CD14-positive monocyte (primary cell): Measurements from ENCODE around the gene URM1. TPM values are rescaled to one million over a fixed set of nuclear protein-coding genes. Genes with fewer than 3 reads are reported as not detected.

Experiments used
- DNase-seq, 3 donors: peaks; one replicate each; pipeline ENCODE4 v3.0.0-alpha.2; 2011 to 2022
- H2AFZ ChIP-seq: 2 replicates; pipeline ENCODE4 v1.6.0; 2012; ENCODE audit warnings: mild to moderate bottlenecking, low read depth, low read length, inconsistent platforms; ENCODE audit not compliant: insufficient read depth, poor library complexity, severe bottlenecking
- H3K27ac ChIP-seq, 2 donors: 1 replicate in 1 of 2; 2 replicates in 1 of 2; pipeline ENCODE4 v1.5.1; 2012 to 2013; ENCODE audit warnings: low read length in 2 of 2, control low read depth in 1 of 2, inconsistent platforms in 1 of 2, low read depth in 1 of 2, mild to moderate bottlenecking in 1 of 2
- H3K27me3 ChIP-seq, 2 donors: one replicate each; pipeline versions ENCODE4 v1.6.0 to v1.6.1; 2011 to 2013; ENCODE audit warnings: low read length in 2 of 2; ENCODE audit not compliant: control insufficient read depth in 2 of 2, insufficient read depth in 2 of 2
- H3K36me3 ChIP-seq, 2 donors: replicated peaks in 1 of 2; 1 replicate in 1 of 2; 2 replicates in 1 of 2; pipeline versions ENCODE4 v1.5.1 to v1.6.1; 2012 to 2013; ENCODE audit warnings: low read length in 2 of 2, control low read depth in 1 of 2, inconsistent platforms in 1 of 2, mild to moderate bottlenecking in 1 of 2; ENCODE audit not compliant: insufficient read depth in 2 of 2, control insufficient read depth in 1 of 2
- H3K4me1 ChIP-seq, 2 donors: 1 replicate in 1 of 2; 2 replicates in 1 of 2; pipeline versions ENCODE4 v1.5.1 to v1.6.1; 2012 to 2013; ENCODE audit warnings: low read length in 2 of 2, control low read depth in 1 of 2, inconsistent platforms in 1 of 2, mild to moderate bottlenecking in 1 of 2, moderate library complexity in 1 of 2; ENCODE audit not compliant: insufficient read depth in 2 of 2, control insufficient read depth in 1 of 2
- H3K4me2 ChIP-seq: replicated peaks from 2 replicates; pipeline ENCODE3; 2012; ENCODE audit warnings: low read length, moderate library complexity, mild to moderate bottlenecking; ENCODE audit not compliant: poor library complexity, severe bottlenecking; ENCODE audit errors: extremely low read depth
- H3K4me3 ChIP-seq, 3 experiments: fragments of 200-600 bp in 1 of 3; sonication (generic) in 1 of 3; replicated peaks in 1 of 3; 1 replicate in 2 of 3; 2 replicates in 1 of 3; pipeline ENCODE4 v1.5.1; 2011 to 2013; ENCODE audit warnings: low read length in 3 of 3, mild to moderate bottlenecking in 3 of 3, control low read depth in 2 of 3, low read depth in 2 of 3, inconsistent platforms in 1 of 3, moderate library complexity in 1 of 3
- H3K79me2 ChIP-seq: 2 replicates; pipeline ENCODE4 v1.6.0; 2012; ENCODE audit warnings: mild to moderate bottlenecking, control low read depth, inconsistent platforms, low read length, moderate library complexity; ENCODE audit not compliant: insufficient read depth
- H3K9ac ChIP-seq: 2 replicates; pipeline ENCODE4 v1.6.0; 2017; ENCODE audit warnings: low read length, mild to moderate bottlenecking; ENCODE audit not compliant: insufficient read depth, poor library complexity, severe bottlenecking
- H3K9me3 ChIP-seq, 2 donors: replicated peaks in 1 of 2; 1 replicate in 1 of 2; 2 replicates in 1 of 2; pipeline versions ENCODE4 v1.5.1 to v1.6.1; 2012 to 2013; ENCODE audit warnings: low read length in 2 of 2, control low read depth in 1 of 2; ENCODE audit not compliant: control insufficient read depth in 1 of 2, insufficient read depth in 1 of 2
- H4K20me1 ChIP-seq: 2 replicates; pipeline ENCODE4 v1.6.0; 2012; ENCODE audit warnings: mild to moderate bottlenecking, low read length, control low read depth, moderate library complexity; ENCODE audit not compliant: insufficient read depth
- H3K27ac Mint-ChIP-seq, 7 donors: one replicate each; pipeline ENCODE4 v1.8.0; 2020; ENCODE audit warnings: mild to moderate bottlenecking in 7 of 7, mixed read lengths in 7 of 7, moderate library complexity in 6 of 7, inconsistent platforms in 2 of 7
- H3K27me3 Mint-ChIP-seq, 3 donors: one replicate each; pipeline ENCODE4 v1.8.0; 2021 to 2022; ENCODE audit warnings: low read depth in 3 of 3, mild to moderate bottlenecking in 3 of 3, mixed read lengths in 3 of 3, moderate library complexity in 3 of 3, inconsistent platforms in 1 of 3
- H3K36me3 Mint-ChIP-seq, 2 donors: one replicate each; pipeline ENCODE4 v1.8.0; 2020; ENCODE audit warnings: mixed read lengths in 2 of 2, inconsistent platforms in 1 of 2, mild to moderate bottlenecking in 1 of 2
- H3K4me1 Mint-ChIP-seq: one replicate; pipeline ENCODE4 v1.8.0; 2020; ENCODE audit warnings: mild to moderate bottlenecking, mixed read lengths
- H3K4me3 Mint-ChIP-seq, 2 donors: one replicate each; pipeline ENCODE4 v1.8.0; 2020; ENCODE audit warnings: mild to moderate bottlenecking in 2 of 2, mixed read lengths in 2 of 2, moderate library complexity in 1 of 2
- H3K9me3 Mint-ChIP-seq, 7 donors: one replicate each; pipeline ENCODE4 v1.8.0; 2020 to 2022; ENCODE audit warnings: mixed read lengths in 7 of 7, mild to moderate bottlenecking in 6 of 7, moderate library complexity in 6 of 7, inconsistent platforms in 2 of 7
- WGBS: methylation state at CpG from one replicate; pipeline ENCODE4 v1.1.5; 2013; ENCODE audit warnings: missing lambda C conversion rate; ENCODE audit not compliant: insufficient coverage; 5-methylcytosine and 5-hydroxymethylcytosine counted together
- intact Hi-C, 2 donors: fragments of 100-400 bp; cut with micrococcal nuclease; formaldehyde crosslinking; loops; one replicate each; pipeline versions ENCODE4 v1.15.0 to v1.15.1; 2023
- polyA plus RNA-seq, 3 donors: library from polyadenylated mRNA; depleted of rRNA in 1 of 3; unstranded in 2 of 3; stranded (reverse) in 1 of 3; fragments of 300-500 nt in 2 of 3; fragments of >200 nt in 1 of 3; fragmentation: Illumina TruSeq in 2 of 3; gene quantifications; 1 replicate in 2 of 3; 2 replicates in 1 of 3; pipeline ENCODE4 v1.2.3, GENCODE V29; 2012 to 2021
- TF ChIP-seq, protein P1 (sequence below): fragments of 200-600 bp; IDR thresholded peaks from one replicate; pipeline ENCODE4 v1.8.0; 2022; ENCODE audit warnings: antibody characterized with exemption, mild to moderate bottlenecking

URM1 gene
- polyA plus RNA-seq, 3 donors, result 37.5 to 39.7 (median 38.3) TPM

DNA sequence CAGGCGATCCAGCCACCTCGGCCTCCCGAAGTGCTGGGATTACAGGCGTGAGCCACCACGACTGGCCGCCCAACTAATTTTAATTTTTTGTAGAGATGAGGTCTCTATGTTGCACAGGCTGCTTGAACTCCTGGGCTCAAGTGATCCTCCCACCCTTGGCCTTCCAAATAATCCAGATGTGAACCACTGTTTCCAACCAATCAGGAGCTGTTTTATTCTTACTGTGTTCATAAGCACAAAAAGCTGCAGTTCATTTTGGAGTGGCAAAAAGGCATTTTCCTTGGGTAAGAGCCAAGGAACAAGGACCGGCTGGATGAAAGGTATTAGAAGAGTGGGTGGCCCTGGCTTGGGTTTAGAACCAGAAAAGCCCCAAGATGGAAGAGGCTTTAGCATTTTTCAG, 36.0 kb upstream of the URM1 start:
- no peaks in the 10 kb centered on the region for H3K27me3 ChIP-seq
- DNase-seq, result no peak
- H3K9me3 ChIP-seq, result no peaks in the 10 kb centered on the region
- TF ChIP-seq, protein P1, sequence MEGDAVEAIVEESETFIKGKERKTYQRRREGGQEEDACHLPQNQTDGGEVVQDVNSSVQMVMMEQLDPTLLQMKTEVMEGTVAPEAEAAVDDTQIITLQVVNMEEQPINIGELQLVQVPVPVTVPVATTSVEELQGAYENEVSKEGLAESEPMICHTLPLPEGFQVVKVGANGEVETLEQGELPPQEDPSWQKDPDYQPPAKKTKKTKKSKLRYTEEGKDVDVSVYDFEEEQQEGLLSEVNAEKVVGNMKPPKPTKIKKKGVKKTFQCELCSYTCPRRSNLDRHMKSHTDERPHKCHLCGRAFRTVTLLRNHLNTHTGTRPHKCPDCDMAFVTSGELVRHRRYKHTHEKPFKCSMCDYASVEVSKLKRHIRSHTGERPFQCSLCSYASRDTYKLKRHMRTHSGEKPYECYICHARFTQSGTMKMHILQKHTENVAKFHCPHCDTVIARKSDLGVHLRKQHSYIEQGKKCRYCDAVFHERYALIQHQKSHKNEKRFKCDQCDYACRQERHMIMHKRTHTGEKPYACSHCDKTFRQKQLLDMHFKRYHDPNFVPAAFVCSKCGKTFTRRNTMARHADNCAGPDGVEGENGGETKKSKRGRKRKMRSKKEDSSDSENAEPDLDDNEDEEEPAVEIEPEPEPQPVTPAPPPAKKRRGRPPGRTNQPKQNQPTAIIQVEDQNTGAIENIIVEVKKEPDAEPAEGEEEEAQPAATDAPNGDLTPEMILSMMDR, result no peak
- H3K4me1 ChIP-seq, result peaks cover 4 to 6% of the 10 kb centered on the region in 2 donors
- WGBS, result 75% methylated on average over 1 of the region's 7 CpGs
- no peaks in the 10 kb centered on the region for H4K20me1 ChIP-seq
- H3K27ac Mint-ChIP-seq, result no peak overlapping the region
- H3K4me1 Mint-ChIP-seq, result peaks cover 6% of the 10 kb centered on the region
- intact Hi-C loops, result no loop called here
- H3K36me3 ChIP-seq, result peaks cover 0 to 6% of the 10 kb centered on the region in 2 donors
- peaks cover 0 to 3% (median 0%) of the 10 kb centered on the region in 3 donors for H3K27me3 Mint-ChIP-seq
- H3K36me3 Mint-ChIP-seq, result peaks cover 14 to 27% of the 10 kb centered on the region in 2 donors
- no peak overlapping the region for H3K27ac ChIP-seq
- no peak overlapping the region for H3K4me3 ChIP-seq
- H2AFZ ChIP-seq, result no peak overlapping the region
- no peak overlapping the region for H3K9ac ChIP-seq
- H3K9me3 Mint-ChIP-seq, result no peaks in the 10 kb centered on the region
- H3K79me2 ChIP-seq, result no peaks in the 10 kb centered on the region
- no peak overlapping the region for H3K4me3 Mint-ChIP-seq
- no peak overlapping the region for H3K4me2 ChIP-seq

DNA sequence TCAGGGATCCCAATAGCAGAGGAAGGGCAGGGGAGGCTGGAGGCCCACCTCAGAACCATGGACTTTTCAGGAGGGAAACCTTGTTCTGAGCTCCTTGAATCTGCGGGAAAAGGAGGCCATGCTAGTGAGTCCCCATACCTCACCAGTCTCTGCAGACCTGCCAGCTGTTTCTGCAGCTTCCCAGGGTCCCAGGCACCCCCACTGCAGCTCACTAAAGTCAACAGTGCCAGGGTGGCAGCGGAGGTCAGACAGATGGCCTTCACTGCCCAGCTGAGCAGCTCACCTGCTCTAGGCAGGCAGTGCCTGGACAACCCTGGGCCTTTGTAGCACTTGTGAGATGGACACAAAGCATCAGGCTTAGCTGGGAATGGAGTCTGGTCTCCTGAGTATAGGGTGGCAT, 35.3 kb upstream of the URM1 start:
- Histone ChIP-seq H3K27ac (no peak overlapping the region), H3K4me1 (peaks cover 7 to 10% of the 10 kb centered on the region in 2 donors), H2AFZ (no peak overlapping the region), H3K9ac (no peak overlapping the region), H3K27me3 (no peaks in the 10 kb centered on the region), H3K4me2 (no peak overlapping the region), H3K79me2 (no peaks in the 10 kb centered on the region), H3K9me3 (no peaks in the 10 kb centered on the region), H3K36me3 (peaks cover 0 to 6% of the 10 kb centered on the region in 2 donors), H3K4me3 (no peak overlapping the region), H4K20me1 (no peaks in the 10 kb centered on the region)
- WGBS, result 100% methylated on average over 2 of the region's 2 CpGs
- H3K27ac Mint-ChIP-seq, result peak overlapping the region in 2 of 7 donors; percentile 33 to 58
- intact Hi-C loops, result no loop called here
- H3K4me3 Mint-ChIP-seq, result no peak overlapping the region
- TF ChIP-seq, protein P1, result no peak
- H3K36me3 Mint-ChIP-seq, result peaks cover 14 to 27% of the 10 kb centered on the region in 2 donors
- H3K27me3 Mint-ChIP-seq, result peaks cover 0 to 3% (median 0%) of the 10 kb centered on the region in 3 donors
- peaks cover 7% of the 10 kb centered on the region for H3K4me1 Mint-ChIP-seq
- DNase-seq, result no peak
- no peaks in the 10 kb centered on the region for H3K9me3 Mint-ChIP-seq
